Astrocyte (in vitro differentiated cells and primary cell): ENCODE results near the gene SCTR. TPM values are rescaled to one million over a fixed set of nuclear protein-coding genes. Genes with fewer than 3 reads are reported as not detected.

Source experiments
- DNase-seq: peaks from one replicate; pipeline ENCODE4 v3.0.0-alpha.2; 2010; ENCODE audit warnings: low read depth
- FAIRE-seq: peaks from 2 replicates; lab custom pipeline; 2011; peaks lifted over from hg19 to GRCh38; lab: Jason Lieb, UNC
- H2AFZ ChIP-seq: 2 replicates; pipeline ENCODE4 v1.6.0; 2012; ENCODE audit warnings: low read depth, low read length, inconsistent platforms
- H3K27ac ChIP-seq: 2 replicates; pipeline ENCODE4 v1.5.1; 2011; ENCODE audit warnings: low read depth, low read length, inconsistent platforms
- H3K27me3 ChIP-seq: 2 replicates; pipeline ENCODE4 v1.6.0; 2011; ENCODE audit warnings: low read length, inconsistent platforms; ENCODE audit not compliant: insufficient read depth
- H3K36me3 ChIP-seq: 2 replicates; pipeline ENCODE4 v1.5.1; 2011; ENCODE audit warnings: low read length, inconsistent platforms; ENCODE audit not compliant: insufficient read depth
- H3K4me1 ChIP-seq: 2 replicates; pipeline ENCODE4 v1.5.1; 2011; ENCODE audit warnings: low read length, inconsistent platforms; ENCODE audit not compliant: insufficient read depth
- H3K4me2 ChIP-seq: 2 replicates; pipeline ENCODE4 v1.6.0; 2012; ENCODE audit warnings: low read length, inconsistent platforms
- H3K4me3 ChIP-seq: 2 replicates; pipeline ENCODE4 v1.5.1; 2011; ENCODE audit warnings: low read depth, mild to moderate bottlenecking, low read length, inconsistent platforms; ENCODE audit not compliant: insufficient read depth
- H3K79me2 ChIP-seq: 2 replicates; pipeline ENCODE4 v1.6.0; 2012; ENCODE audit warnings: mild to moderate bottlenecking, low read length, inconsistent platforms; ENCODE audit not compliant: insufficient read depth
- H3K9ac ChIP-seq: 2 replicates; pipeline ENCODE4 v1.6.0; 2012; ENCODE audit warnings: mild to moderate bottlenecking, low read length, inconsistent platforms
- H3K9me3 ChIP-seq: 2 replicates; pipeline ENCODE4 v1.5.1; 2012; ENCODE audit warnings: low read depth, mild to moderate bottlenecking, low read length, inconsistent platforms; ENCODE audit not compliant: insufficient read depth
- H4K20me1 ChIP-seq: 2 replicates; pipeline ENCODE4 v1.6.0; 2012; ENCODE audit warnings: low read length, inconsistent platforms; ENCODE audit not compliant: insufficient read depth
- H3K27ac Mint-ChIP-seq: one replicate; pipeline ENCODE4 v1.8.0; 2021; ENCODE audit warnings: mild to moderate bottlenecking, mixed read lengths; ENCODE audit not compliant: unreplicated experiment
- H3K27me3 Mint-ChIP-seq: one replicate; pipeline ENCODE4 v1.8.0; 2021; ENCODE audit warnings: low read depth, mixed read lengths; ENCODE audit not compliant: unreplicated experiment
- H3K36me3 Mint-ChIP-seq: one replicate; pipeline ENCODE4 v1.8.0; 2021; ENCODE audit warnings: low read depth, mixed read lengths; ENCODE audit not compliant: unreplicated experiment
- H3K4me1 Mint-ChIP-seq: one replicate; pipeline ENCODE4 v1.8.0; 2021; ENCODE audit warnings: low read depth, mixed read lengths; ENCODE audit not compliant: unreplicated experiment
- H3K4me3 Mint-ChIP-seq: one replicate; pipeline ENCODE4 v1.8.0; 2021; ENCODE audit warnings: mild to moderate bottlenecking, moderate library complexity, mixed read lengths; ENCODE audit not compliant: unreplicated experiment
- H3K9me3 Mint-ChIP-seq: one replicate; pipeline ENCODE4 v1.8.0; 2021; ENCODE audit warnings: mild to moderate bottlenecking, mixed read lengths; ENCODE audit not compliant: unreplicated experiment
- EZH2 ChIP-seq: IDR thresholded peaks from 2 replicates; pipeline ENCODE4 v1.6.1; 2012; ENCODE audit warnings: mild to moderate bottlenecking, low read length, inconsistent platforms; ENCODE audit not compliant: insufficient read depth
- total RNA-seq: library from RNA; stranded (reverse); gene quantifications from 2 replicates; pipeline ENCODE4 v1.2.1, GENCODE V29; 2021
- TF ChIP-seq, protein P1 (sequence below): IDR thresholded peaks from 2 replicates; pipeline ENCODE4 v1.5.1; 2011; ENCODE audit warnings: low read depth, mild to moderate bottlenecking, inconsistent platforms, low read length, moderate library complexity; ENCODE audit not compliant: insufficient read depth

Gene SCTR
- total RNA-seq, 1 donor from 2014 or later, result not detected

GRCh38 chr2:119544075-119544938, 20.0 kb upstream of the SCTR start, which contains the start of gene CFAP221:
Gene CFAP221, plus strand, starts transcription at chr2:119544449. Its CDS starts 1,683 bp downstream, at chr2:119546132.
- Histone ChIP-seq H3K27me3 (peaks cover 6% of the 10 kb centered on the region), H3K4me3 (peak within 1 kb of the TSS; percentile 73), H3K4me1 (no peaks in the 10 kb centered on the region), H3K4me2 (peak within 1 kb of the TSS; percentile 98), H4K20me1 (no peaks in the 10 kb centered on the region), H2AFZ (peak within 1 kb of the TSS; percentile 99), H3K9me3 (no peaks in the 10 kb centered on the region), H3K79me2 (no peaks in the 10 kb centered on the region), H3K9ac (peak within 1 kb of the TSS; percentile 79), H3K27ac (peak within 1 kb of the TSS; percentile 50), H3K36me3 (no peaks in the 10 kb centered on the region)
- Mint-ChIP-seq H3K36me3 (no peaks in the 10 kb centered on the region), H3K9me3 (peaks cover 2% of the 10 kb centered on the region), H3K27ac (peak within 1 kb of the TSS; percentile 92), H3K4me1 (peaks cover 19% of the 10 kb centered on the region), H3K27me3 (peaks cover 12% of the 10 kb centered on the region), H3K4me3 (peak within 1 kb of the TSS; percentile 92)
- DNase-seq, result peak; percentile 35
- no peak for FAIRE-seq
- TF ChIP-seq EZH2, result peak; percentile 48
- TF ChIP-seq, protein P1, sequence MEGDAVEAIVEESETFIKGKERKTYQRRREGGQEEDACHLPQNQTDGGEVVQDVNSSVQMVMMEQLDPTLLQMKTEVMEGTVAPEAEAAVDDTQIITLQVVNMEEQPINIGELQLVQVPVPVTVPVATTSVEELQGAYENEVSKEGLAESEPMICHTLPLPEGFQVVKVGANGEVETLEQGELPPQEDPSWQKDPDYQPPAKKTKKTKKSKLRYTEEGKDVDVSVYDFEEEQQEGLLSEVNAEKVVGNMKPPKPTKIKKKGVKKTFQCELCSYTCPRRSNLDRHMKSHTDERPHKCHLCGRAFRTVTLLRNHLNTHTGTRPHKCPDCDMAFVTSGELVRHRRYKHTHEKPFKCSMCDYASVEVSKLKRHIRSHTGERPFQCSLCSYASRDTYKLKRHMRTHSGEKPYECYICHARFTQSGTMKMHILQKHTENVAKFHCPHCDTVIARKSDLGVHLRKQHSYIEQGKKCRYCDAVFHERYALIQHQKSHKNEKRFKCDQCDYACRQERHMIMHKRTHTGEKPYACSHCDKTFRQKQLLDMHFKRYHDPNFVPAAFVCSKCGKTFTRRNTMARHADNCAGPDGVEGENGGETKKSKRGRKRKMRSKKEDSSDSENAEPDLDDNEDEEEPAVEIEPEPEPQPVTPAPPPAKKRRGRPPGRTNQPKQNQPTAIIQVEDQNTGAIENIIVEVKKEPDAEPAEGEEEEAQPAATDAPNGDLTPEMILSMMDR, result no peak

GRCh38 chr2:119541476-119541875, 17.2 kb upstream of the SCTR start:
- H3K4me3 Mint-ChIP-seq, result no peak overlapping the region
- no peaks in the 10 kb centered on the region for H3K79me2 ChIP-seq
- peaks cover 4% of the 10 kb centered on the region for H3K9me3 Mint-ChIP-seq
- H3K36me3 ChIP-seq, result no peaks in the 10 kb centered on the region
- FAIRE-seq (no peak), DNase-seq (no peak)
- H3K27me3 Mint-ChIP-seq, result peaks cover 12% of the 10 kb centered on the region
- no peaks in the 10 kb centered on the region for H3K9me3 ChIP-seq
- no peak overlapping the region for H3K4me3 ChIP-seq
- H3K4me1 Mint-ChIP-seq, result peaks cover 16% of the 10 kb centered on the region
- H3K36me3 Mint-ChIP-seq, result no peaks in the 10 kb centered on the region
- no peak overlapping the region for H3K9ac ChIP-seq
- H3K4me2 ChIP-seq, result no peak overlapping the region
- H4K20me1 ChIP-seq, result no peaks in the 10 kb centered on the region
- H3K27ac Mint-ChIP-seq, result no peak overlapping the region
- no peak overlapping the region for H2AFZ ChIP-seq
- TF ChIP-seq, protein P1, result no peak
- no peak for TF ChIP-seq EZH2
- H3K27ac ChIP-seq, result no peak overlapping the region
- H3K27me3 ChIP-seq, result peaks cover 6% of the 10 kb centered on the region
- H3K4me1 ChIP-seq, result no peaks in the 10 kb centered on the region

DNA sequence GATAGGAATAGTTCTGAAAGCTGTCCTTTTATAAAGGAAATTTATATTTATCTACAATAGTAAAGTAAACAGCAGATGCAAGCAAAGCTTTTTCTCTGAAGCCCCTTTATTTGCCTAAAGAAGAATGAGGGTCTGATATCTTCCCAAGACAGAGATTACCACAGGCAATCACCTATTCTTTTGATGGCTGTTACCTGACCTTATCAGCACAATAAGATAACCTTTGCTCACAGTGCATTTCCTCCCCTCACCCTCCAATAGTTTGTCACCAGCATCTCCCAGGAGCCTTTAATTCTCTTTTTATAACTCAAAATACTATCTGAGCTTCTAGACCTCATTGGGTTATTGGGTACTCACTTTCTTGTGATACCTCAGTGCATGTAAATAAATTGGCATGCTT, 13.5 kb upstream of the SCTR start:
- Histone ChIP-seq H3K4me1 (no peaks in the 10 kb centered on the region), H4K20me1 (no peaks in the 10 kb centered on the region), H3K9ac (no peak overlapping the region), H3K4me3 (no peak overlapping the region), H3K9me3 (no peaks in the 10 kb centered on the region), H3K27ac (no peak overlapping the region), H3K4me2 (no peak overlapping the region), H3K27me3 (no peaks in the 10 kb centered on the region), H2AFZ (no peak overlapping the region), H3K79me2 (no peaks in the 10 kb centered on the region), H3K36me3 (no peaks in the 10 kb centered on the region)
- Mint-ChIP-seq H3K36me3 (no peaks in the 10 kb centered on the region), H3K4me1 (no peaks in the 10 kb centered on the region), H3K27ac (no peak overlapping the region), H3K9me3 (peaks cover 10% of the 10 kb centered on the region), H3K27me3 (peaks cover 9% of the 10 kb centered on the region), H3K4me3 (no peak overlapping the region)
- FAIRE-seq, result no peak
- TF ChIP-seq, protein P1, result no peak
- TF ChIP-seq EZH2, result no peak
- no peak for DNase-seq
